ENCODE results near the gene GAS2L3.

- TF ChIP-seq ZFP36 (IDR thresholded peaks at IDR 0.05; ENCODE audit: borderline replicate concordance, low read depth, low read length, partially characterized antibody) (no peak), ESRRA (CRISPR knock-in tag; IDR thresholded peaks at IDR 0.05; ENCODE audit: low read depth) (no peak), AHR (CRISPR knock-in tag; IDR thresholded peaks at IDR 0.05) (no peak), ZNF207 (IDR thresholded peaks at IDR 0.05; ENCODE audit: borderline replicate concordance) (no peak), ZNF143 (CRISPR knock-in tag; IDR thresholded peaks at IDR 0.05) (no peak), PRDM15 (CRISPR knock-in tag; IDR thresholded peaks at IDR 0.05) (no peak), YY1 (IDR thresholded peaks at IDR 0.05; ENCODE audit: insufficient read depth, insufficient replicate concordance, low read depth, low read length) (no peak), MAX (IDR thresholded peaks at IDR 0.05) (no peak)
Observed at GRCh38 chr12:100566887-100567637, 6.4 kb upstream of the GAS2L3 start.
